Measurements from ENCODE around the gene APOF. TPM values are rescaled to one million over a fixed set of nuclear protein-coding genes. Genes with fewer than 3 reads are reported as not detected.

APOF gene
- total and polyA plus RNA-seq, 9 of the 15 experiments (the other 6 are each of a cell fraction or from before 2014, with no cell fraction given) = 0.09 to 0.15 (median 0.12) TPM; not detected in 5

GRCh38 chr12:56332512-56333196 is 30.0 kb downstream of the APOF start:
- in situ Hi-C loops (cut with MboI) = no loop called here
- TF ChIP-seq CBFA2T3 (IDR thresholded peaks at IDR 0.05) = peak; percentile 67
- no peak for TF ChIP-seq PHF20 (IDR thresholded peaks at IDR 0.05; ENCODE audit: partially characterized antibody)
- TF ChIP-seq, protein P1, sequence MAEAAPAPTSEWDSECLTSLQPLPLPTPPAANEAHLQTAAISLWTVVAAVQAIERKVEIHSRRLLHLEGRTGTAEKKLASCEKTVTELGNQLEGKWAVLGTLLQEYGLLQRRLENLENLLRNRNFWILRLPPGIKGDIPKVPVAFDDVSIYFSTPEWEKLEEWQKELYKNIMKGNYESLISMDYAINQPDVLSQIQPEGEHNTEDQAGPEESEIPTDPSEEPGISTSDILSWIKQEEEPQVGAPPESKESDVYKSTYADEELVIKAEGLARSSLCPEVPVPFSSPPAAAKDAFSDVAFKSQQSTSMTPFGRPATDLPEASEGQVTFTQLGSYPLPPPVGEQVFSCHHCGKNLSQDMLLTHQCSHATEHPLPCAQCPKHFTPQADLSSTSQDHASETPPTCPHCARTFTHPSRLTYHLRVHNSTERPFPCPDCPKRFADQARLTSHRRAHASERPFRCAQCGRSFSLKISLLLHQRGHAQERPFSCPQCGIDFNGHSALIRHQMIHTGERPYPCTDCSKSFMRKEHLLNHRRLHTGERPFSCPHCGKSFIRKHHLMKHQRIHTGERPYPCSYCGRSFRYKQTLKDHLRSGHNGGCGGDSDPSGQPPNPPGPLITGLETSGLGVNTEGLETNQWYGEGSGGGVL (CRISPR knock-in tag; IDR thresholded peaks at IDR 0.05) = no peak
- no peak for TF ChIP-seq ZNF24 (IDR thresholded peaks at IDR 0.05)
- no peak for TF ChIP-seq JUNB (CRISPR knock-in tag; conservative IDR thresholded peaks at IDR 0.05)
- TF ChIP-seq TCF3 (CRISPR knock-in tag; IDR thresholded peaks at IDR 0.05) = peak; percentile 51
- no peak for TF ChIP-seq ZNF449 (CRISPR knock-in tag; IDR thresholded peaks at IDR 0.05)
- TF ChIP-seq, protein P2, sequence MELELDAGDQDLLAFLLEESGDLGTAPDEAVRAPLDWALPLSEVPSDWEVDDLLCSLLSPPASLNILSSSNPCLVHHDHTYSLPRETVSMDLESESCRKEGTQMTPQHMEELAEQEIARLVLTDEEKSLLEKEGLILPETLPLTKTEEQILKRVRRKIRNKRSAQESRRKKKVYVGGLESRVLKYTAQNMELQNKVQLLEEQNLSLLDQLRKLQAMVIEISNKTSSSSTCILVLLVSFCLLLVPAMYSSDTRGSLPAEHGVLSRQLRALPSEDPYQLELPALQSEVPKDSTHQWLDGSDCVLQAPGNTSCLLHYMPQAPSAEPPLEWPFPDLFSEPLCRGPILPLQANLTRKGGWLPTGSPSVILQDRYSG (tag; conservative IDR thresholded peaks at IDR 0.05; ENCODE audit: low read depth) = no peak
- no peak for TF ChIP-seq THRAP3 (IDR thresholded peaks at IDR 0.05; ENCODE audit: borderline replicate concordance)
- TF ChIP-seq POLR3A (IDR thresholded peaks at IDR 0.05; ENCODE audit: borderline replicate concordance, extremely low read depth, insufficient read depth, insufficient read length) = no peak
- no peak for TF ChIP-seq NFATC3 (IDR thresholded peaks at IDR 0.05)
- TF ChIP-seq COPS2 (conservative IDR thresholded peaks at IDR 0.05) = no peak
- TF ChIP-seq ZNF75A (CRISPR knock-in tag; IDR thresholded peaks at IDR 0.05) = no peak
- peak; percentile 2 for TF ChIP-seq KDM5B (IDR thresholded peaks at IDR 0.05; ENCODE audit: insufficient replicate concordance, low read depth, low read length)
- TF ChIP-seq NR2C1 (IDR thresholded peaks at IDR 0.05) = no peak
- TF ChIP-seq NR2C1 (tag; IDR thresholded peaks at IDR 0.05) = peak; percentile 7; the same call in 1 of the 2 replicates

More at GRCh38 chr12:56332512-56333196, 30.0 kb downstream of the APOF start:
- Histone ChIP-seq H3K9me3 (replicated peaks; ENCODE audit: control insufficient read depth, insufficient read depth, low read depth, low read length) (no peaks in the 10 kb centered on the region), H3K27me3 (ENCODE audit: control insufficient read depth in 2 of 2, insufficient read depth in 2 of 2, low read length in 2 of 2) (no peaks in the 10 kb centered on the region), H4K20me1 (replicated peaks; ENCODE audit: control insufficient read depth, insufficient read depth, low read length) (no peaks in the 10 kb centered on the region), H3K4me3 (peak overlapping the region; percentile 64), H3K27ac (ENCODE audit: extremely low read depth, low read depth, low read length) (peak overlapping the region; percentile 98), H3K9ac (ENCODE audit: insufficient read depth in 1 of 2, low read depth in 2 of 2, low read length in 2 of 2) (peak overlapping the region; percentile 88 to 95; a peak in 3 of 4 replicates), H3K4me1 (replicated peaks in 1 of 2; ENCODE audit: control insufficient read depth in 2 of 2, insufficient read depth in 2 of 2, low read length in 2 of 2) (peaks cover 31 to 56% of the 10 kb centered on the region in 2 experiments), H3K79me2 (ENCODE audit: control insufficient read depth, insufficient read depth, low read length) (peaks cover 21% of the 10 kb centered on the region), H3K36me3 (ENCODE audit: control insufficient read depth, insufficient read depth, low read length) (peaks cover 3% of the 10 kb centered on the region; the same call in 2 of the 3 replicates), H3K9me1 (ENCODE audit: control insufficient read depth, insufficient read depth, low read length) (peaks cover 3% of the 10 kb centered on the region), H3K4me2 (ENCODE audit: insufficient read depth, low read length) (peak overlapping the region; percentile 98), H2AFZ (ENCODE audit: low read depth, low read length) (peak overlapping the region; percentile 95)
- no TSS peak for BruUV-seq (replicated peaks)
- WGBS (ENCODE audit: insufficient coverage, low coverage, missing lambda C conversion rate) = 42% methylated on average over 10 of the region's 11 CpGs
- intact Hi-C loops (cut with micrococcal nuclease) = loop anchor here (2.0 kb wide), 1 partner anchor 16 kb away; no protein-coding TSS in a partner anchor
- no peak for FAIRE-seq
- ChIA-PET POLR2A (interaction anchor here (0.5 to 19.0 kb wide), 17 partner anchors 9 to 283 kb away, joined by 3 to 274 read pairs (median 4); partner anchors contain the start of genes APOF, CNPY2, SPRYD4 and STAT2), CTCF (ENCODE audit: low intra/inter-chr PET ratio) (no interaction called here)
- DNase-seq (ENCODE audit: extremely low read depth in 1 of 4, low spot score in 3 of 4) = peak in 1 of 4 experiments; percentile 32
- no peak for ATAC-seq

All from K562 (cell line).